NCI-H510A treated with DMSO at 0.1 percent for 48 hours (cell line): ENCODE data around the gene MAL.

Source experiments
- DNase-seq: peaks from one replicate; lab custom pipeline; 2025; lab: John Stamatoyannopoulos, UW

MAL gene

DNA sequence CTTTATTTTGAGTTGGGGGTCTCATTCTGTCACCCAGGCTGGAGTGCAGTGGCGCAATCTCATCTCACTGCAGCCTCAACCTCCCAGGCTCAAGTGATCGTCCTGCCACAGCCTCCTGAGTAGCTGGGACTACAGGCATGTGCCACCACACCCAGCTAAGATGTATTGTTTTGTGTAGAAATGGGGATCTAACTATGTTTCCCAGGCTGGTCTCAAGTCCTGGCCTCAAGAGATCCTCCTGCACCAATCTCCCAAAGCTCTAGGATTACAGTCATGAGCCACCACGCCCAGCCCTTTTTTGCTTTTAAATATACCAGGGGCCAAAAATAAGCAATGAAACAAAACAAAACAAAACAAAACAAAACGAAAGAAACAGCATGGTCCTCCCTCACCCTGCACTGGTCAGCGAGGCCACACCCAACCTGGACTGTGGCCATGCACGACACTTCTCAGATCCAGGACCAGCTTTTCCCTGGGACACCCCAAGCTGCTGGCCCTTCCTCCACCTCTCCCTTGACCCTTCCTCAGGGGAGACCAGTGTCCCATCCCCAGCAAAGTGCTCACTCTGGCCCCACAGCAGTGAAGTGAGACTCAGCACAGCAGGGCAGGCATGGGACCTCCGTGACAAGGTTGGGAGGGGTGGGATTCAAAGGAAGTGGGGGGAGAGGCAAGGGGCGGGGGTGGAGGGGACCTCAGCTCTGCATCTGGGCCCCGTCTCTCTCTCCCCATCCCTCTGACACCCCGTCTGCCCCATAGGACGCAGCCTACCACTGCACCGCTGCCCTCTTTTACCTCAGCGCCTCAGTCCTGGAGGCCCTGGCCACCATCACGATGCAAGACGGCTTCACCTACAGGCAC lies 23.5 kb downstream of the MAL start:
- no peak for DNase-seq

- no peak for DNase-seq
Measured at GRCh38 chr2:95049683-95049955, 24.1 kb downstream of the MAL start.

GRCh38 chr2:95049961-95050360 lies 24.5 kb downstream of the MAL start:
- no peak for DNase-seq

- no peak for DNase-seq
Measured at GRCh38 chr2:95050385-95051300, 25.1 kb downstream of the MAL start.

GRCh38 chr2:95051626-95052025 lies 26.1 kb downstream of the MAL start:
- DNase-seq, result no peak

DNA sequence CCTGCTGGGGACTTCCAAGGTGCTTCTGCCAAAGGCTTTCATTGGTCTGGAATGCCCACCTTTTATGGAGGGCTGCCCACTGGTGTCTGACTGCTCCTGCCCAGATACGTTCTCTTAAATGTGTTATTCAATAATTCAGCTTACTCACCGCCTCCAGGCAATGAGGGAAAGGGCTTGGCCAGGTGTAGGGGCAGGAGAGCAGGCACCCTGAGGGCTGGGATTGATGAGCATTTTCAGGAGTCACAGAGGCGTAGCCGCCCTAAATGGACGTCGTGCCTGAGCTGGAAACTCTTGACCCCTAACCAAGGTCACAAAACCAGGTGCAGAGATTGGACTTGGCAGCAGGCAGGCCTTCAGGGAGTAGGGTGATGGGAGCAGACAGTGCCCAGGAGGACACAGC lies 26.8 kb downstream of the MAL start:
- DNase-seq, result no peak

GRCh38 chr2:95052804-95053479 lies 27.4 kb downstream of the MAL start:
- no peak for DNase-seq

GRCh38 chr2:95053543-95053942 lies 28.0 kb downstream of the MAL start:
- DNase-seq, result no peak

GRCh38 chr2:95054016-95054415 lies 28.5 kb downstream of the MAL start:
- no peak for DNase-seq

DNA sequence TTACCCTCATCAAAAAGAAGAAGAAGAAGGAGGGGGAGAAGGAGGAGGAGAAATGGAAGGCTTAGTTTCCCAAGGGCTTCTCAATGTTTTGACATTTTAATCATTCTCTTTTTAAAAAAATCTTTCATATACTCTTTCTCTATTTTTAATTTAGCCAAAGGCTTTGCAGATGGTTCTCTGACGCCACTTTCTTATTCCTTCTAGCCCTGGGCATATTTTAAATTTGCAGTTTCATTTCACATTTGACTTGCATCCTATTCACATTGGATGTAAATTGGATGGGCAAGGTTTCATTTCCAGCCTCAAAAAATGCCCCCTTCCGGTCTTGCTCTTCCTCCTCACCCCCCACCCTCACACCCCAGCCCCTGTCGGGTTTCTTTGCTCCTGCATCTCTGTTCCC lies 29.8 kb downstream of the MAL start:
- no peak for DNase-seq

DNA sequence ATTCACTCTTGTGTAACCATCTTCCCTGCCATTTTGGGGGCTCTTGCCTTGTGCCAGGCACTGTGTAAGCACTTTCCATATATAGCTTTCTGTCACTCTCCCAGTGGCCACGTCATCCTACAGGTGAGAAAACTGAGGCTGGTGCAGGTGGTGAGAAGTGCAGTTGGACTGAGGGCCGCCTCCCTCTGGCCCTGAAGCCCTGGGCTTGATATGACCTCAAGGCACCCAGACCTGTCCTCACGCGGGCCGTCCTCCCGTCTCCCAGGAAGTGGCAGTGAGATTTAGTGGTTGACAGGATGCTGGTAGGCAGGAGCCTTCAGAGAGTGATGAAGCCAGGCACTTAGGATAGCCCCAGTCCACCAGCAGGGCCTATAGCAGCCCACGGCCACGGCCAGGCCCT lies 30.5 kb downstream of the MAL start:
- DNase-seq, result no peak

DNA sequence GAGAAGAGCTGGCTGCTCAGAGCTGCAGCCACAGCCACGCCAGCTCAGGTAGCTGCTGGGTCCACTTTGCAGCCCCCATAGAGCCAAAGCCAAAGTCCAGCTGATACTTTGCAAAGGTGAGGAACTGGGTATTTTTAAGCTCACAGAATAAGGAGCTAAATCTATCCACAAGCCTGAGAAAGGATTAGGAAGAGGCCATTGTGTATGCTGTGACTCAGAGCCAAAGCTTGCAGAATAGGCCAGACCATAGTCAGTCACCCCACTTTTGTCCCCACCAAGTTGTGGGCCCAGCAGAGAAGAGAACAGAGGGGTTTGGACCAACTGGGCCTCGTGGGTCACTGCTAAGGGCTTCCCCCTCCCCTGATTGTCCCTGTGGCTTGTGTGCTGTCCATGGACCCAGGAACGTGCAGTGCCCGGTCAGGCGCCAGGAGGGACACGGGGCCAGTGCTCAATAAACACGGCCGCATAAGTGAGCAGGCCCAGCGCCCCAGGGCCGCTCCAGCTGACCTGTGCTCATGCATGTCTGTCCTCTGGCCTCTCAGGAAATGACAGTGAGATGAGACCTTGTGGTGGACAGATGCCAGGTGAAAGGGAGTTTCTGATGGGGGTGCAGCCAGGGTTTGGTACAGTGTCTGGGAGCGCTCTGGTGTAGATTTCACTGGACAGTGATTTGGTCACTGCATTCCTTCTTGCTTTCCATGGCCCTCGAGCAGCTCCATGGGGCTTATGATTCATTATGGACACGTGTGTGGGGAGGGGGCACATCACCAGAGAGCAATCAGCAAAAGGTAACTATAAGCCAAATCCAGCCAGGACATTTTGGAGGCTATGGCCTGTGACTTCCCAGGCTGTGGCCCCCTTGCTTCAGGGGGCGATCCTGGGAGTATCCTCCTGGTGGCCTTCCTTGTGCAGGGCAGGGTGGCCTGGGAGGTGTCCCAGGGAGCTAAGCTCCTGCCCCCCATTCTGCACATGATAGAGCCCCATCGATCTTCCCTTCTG lies 31.3 kb downstream of the MAL start:
- no peak for DNase-seq

GRCh38 chr2:95057535-95058370 lies 32.2 kb downstream of the MAL start:
- no peak for DNase-seq

- no peak for DNase-seq
Measured at GRCh38 chr2:95058466-95058988, 33.0 kb downstream of the MAL start.

GRCh38 chr2:95058989-95059641 lies 33.6 kb downstream of the MAL start:
- no peak for DNase-seq

DNA sequence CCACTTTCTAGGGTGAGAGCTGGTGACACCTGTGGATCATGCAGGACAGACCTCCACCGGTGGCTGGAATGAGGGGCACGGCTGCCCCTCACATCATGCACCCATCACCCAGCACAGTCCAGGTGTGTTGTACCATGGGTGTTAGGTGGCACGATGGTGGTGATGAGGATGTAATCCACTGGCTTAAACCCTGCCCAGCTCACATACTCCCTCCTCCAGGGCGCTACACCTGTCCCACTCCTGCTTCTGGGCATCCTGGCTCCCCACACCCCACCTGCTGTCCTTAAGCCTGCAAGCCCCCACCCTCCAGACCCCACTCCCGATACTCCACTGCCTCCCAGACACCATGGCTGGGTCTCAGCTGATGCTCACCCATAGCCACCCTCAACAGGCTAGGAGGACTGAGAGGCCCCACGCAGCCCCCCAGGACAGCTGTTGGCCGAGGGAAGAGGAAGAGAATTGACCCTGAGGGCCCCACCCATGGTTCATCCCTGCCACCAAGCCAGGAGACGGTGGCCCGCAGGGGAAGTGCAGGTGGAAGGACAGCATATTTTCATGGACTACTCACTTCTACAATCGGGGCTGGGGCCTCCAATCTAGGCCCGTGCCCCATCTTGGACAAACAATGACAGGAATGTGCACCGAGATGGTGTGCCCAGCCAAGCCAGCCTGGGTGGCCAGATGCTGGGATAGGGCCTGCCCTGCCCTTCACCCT lies 34.3 kb downstream of the MAL start:
- no peak for DNase-seq

GRCh38 chr2:95060446-95061118 lies 35.1 kb downstream of the MAL start:
- no peak for DNase-seq

DNA sequence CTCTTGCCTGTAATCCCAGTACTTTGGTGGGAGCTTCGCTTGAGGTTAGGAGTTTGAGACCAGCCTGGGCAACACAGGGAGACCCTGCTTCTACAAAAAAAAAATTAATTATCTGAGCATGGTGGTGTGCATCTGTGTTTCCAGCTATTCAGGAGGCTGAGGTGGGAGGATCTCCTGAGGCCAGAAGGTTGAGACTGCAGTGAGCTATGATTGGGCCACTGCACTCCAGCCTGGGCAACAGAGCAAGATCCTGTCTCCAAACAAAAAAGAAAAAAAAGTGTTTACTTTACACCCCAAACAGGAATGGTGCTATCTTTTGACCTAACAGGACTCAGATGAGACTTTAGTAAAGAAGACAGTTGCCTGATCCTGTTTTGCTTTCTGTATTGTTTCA lies 35.6 kb downstream of the MAL start:
- no peak for DNase-seq
